AG09319 (cell line): ENCODE data around the gene ABCB10.
A peak's percentile ranks its signal among the peaks of the same experiment; 100 is the strongest.

ENCODE experiments used
- DNase-seq: peaks from one replicate; pipeline ENCODE4 v3.0.0-alpha.2; 2010; ENCODE audit warnings: low read depth; ENCODE audit errors: extremely low read depth
- TF ChIP-seq, protein P1 (sequence below): IDR thresholded peaks from 2 replicates; pipeline ENCODE4 v1.5.1; 2011; ENCODE audit warnings: low read depth, mild to moderate bottlenecking, inconsistent platforms, low read length, moderate library complexity

The ABCB10 gene

DNA sequence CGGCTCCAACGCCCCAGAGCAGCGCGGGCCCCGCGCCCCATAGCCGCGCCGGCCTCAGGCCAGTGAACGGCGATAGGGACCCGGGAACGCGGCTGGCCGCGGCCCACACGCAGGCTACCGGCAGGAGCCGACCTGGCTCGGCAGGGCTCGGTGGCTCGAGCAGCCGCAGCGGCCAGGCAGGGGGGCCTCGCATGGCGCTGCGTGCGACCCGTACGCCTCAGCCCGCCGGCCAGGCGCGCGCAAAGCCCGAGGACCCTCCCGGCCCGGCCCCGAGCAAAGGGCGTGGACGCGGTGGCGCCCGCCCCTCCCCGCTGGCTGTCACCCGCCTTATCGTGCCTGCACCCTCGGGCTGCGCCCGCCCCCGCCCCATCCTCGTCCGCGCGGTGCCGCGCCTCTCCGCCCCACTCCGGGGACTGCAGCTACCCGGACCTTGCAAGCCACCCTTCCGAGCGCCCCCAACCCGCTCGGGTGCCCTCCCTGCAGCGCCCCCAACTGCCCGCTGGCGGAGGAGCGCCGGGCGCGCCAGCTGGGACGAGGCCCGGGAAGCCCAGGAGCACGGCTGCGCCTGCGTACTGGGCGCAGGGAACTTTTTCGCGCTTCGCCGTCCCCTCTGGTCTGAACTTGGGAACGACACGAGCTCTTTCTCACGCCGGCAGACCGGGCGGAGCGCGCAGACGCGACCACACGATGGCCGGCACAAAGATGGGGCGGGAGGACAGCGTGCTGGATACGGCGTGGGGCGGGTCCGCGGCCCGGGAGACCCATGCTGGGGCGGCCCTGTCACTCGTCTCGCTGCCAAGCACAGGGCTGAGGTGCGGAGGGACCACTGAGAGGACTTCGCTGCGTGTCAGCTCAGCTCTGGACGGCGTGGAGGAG is at the start of gene ABCB10:
ABCB10 (minus strand) TSS at position 248 of the 876 bp plus-strand sequence; CDS start at position 193, 55 bp downstream.
- TF ChIP-seq, protein P1, sequence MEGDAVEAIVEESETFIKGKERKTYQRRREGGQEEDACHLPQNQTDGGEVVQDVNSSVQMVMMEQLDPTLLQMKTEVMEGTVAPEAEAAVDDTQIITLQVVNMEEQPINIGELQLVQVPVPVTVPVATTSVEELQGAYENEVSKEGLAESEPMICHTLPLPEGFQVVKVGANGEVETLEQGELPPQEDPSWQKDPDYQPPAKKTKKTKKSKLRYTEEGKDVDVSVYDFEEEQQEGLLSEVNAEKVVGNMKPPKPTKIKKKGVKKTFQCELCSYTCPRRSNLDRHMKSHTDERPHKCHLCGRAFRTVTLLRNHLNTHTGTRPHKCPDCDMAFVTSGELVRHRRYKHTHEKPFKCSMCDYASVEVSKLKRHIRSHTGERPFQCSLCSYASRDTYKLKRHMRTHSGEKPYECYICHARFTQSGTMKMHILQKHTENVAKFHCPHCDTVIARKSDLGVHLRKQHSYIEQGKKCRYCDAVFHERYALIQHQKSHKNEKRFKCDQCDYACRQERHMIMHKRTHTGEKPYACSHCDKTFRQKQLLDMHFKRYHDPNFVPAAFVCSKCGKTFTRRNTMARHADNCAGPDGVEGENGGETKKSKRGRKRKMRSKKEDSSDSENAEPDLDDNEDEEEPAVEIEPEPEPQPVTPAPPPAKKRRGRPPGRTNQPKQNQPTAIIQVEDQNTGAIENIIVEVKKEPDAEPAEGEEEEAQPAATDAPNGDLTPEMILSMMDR, result peak; percentile 65
- peak; percentile 89 for DNase-seq

DNA sequence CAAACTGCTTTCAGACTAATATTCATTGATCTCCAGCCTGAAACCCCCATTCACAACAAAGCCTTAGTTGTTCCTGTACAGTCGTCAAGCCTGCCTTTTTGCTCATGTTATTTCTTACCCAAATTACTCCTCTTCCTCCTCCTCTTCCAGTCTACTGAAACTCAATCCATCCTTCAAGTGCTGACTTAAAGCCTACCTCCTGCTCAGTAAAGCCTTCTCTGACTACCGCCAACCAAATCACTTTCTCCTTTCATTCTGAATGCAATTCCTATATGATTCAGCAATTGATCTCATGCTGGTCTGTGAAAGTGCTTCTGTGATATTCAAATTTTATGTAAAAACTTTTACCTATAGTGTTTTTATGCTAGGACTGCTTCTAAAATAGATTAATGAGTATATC is 48.9 kb upstream of the ABCB10 start:
- no peak for DNase-seq
- TF ChIP-seq, protein P1, result no peak

DNA sequence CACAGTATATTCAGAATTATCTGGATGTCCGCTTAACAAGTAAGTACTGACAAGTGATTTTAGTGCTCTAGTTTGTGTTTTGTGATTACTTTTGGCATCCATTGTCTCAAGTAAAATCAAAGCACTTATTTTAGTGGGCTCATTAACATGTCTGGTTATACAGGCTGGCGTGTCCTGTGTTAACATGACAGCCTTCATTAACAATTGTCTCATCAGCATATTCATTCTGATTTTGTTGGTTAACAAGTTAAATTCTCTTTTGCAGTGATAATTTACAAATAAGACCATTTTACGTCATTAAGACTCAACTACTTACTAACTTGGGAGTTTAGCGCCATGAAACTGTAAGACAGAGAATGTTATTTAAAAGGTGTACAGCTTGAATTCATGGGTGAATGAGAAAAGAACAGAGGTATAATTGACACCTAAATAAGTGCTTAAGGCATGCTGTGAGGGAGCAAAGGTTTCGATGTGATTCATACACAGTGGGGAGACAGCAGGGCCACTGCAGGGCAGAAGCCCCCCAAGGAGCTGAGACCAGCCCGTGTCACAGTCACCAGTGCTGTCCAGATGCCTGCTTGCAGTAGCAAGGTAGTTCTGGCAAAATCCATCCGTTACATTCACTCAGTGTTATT is 45.0 kb upstream of the ABCB10 start:
- TF ChIP-seq, protein P1, result no peak
- DNase-seq, result no peak

DNA sequence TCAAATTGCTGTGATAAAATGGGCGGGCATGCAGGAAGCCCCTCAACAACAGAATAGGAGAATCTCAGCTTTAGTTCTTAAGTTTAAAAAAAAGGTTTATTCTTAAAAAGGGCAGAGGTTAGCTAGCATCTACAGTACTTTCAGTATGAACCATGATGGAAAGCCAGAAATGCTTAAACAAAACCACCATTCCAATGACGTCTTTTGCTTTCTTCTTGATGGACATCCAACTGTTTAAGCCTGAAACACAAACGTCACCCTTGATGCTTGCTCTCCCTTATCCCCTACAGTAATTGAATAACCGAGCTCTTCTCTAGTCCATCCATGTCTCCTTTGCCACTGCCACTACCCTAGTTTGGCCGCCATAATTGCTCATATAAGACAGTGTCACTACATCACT is 41.7 kb upstream of the ABCB10 start:
- TF ChIP-seq, protein P1, result no peak
- no peak for DNase-seq

DNA sequence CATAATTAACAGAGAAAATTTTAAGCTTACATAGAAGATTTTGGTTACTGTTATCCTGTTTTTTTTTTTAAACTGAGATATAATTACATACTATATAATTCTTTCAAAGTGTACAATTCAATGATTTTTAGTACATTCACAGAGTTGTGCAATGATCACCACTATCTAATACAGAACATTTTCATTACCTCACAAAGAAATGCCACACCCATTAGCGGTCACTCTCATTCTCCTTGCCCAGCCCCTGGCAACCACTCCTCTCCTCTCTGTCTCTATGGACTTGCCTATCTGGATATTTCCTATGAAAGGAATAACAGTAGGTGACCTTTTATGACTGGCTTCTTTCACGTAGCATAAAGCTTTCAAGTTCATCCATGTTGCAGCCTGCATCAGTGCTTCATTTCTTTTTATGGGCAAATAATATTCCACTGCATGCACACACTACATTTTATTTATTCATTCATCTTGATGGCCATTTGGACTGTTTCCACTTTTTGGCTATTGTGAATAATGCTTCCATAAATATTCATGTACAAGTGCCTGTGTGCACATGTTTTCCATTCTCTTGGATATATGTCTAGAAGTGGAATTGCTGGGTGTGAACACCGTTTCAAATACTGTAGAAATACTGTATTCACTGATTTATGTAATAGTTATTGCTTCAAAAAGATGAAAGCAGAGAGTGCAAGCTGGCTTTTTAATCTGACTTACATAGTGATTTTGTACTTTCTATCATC is 40.9 kb upstream of the ABCB10 start:
- DNase-seq, result no peak
- TF ChIP-seq, protein P1, result no peak

DNA sequence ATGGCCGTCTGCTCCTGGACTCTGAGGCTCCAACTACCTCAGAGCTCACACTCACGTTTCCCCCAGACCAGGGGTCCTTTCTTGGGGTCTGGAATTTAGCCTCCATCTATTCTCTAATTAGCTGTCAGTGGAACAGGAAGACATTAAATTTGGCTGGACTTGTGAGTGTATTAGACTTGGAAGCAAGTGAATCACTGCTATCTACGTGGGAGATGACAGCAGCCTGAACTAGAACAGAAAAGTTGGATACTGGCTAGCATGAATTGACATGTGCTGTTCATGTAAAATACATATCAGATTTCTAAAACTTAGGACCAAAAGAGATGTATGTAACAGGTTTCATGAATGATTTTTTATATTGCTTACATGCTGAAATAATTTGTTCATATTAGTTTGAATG is 39.4 kb upstream of the ABCB10 start:
- TF ChIP-seq, protein P1, result no peak
- no peak for DNase-seq
